RWPE2 (cell line): ENCODE results near the gene PITX3.

Experiments used
- ATAC-seq: fragments of 200-7000 bp; cut with Tn5 transposase; 3 replicates; pipeline ENCODE4 v1.9.1; 2021; ENCODE audit warnings: low read depth
- DNase-seq: peaks from one replicate; pipeline ENCODE4 v3.0.0-alpha.2; 2020; ENCODE audit warnings: low spot score
- H3K27ac ChIP-seq: fragments of 450-650 bp; 2 replicates; pipeline ENCODE4 v1.5.1; 2017; ENCODE audit warnings: mild to moderate bottlenecking; ENCODE audit not compliant: poor library complexity, severe bottlenecking
- H3K27me3 ChIP-seq: fragments of 250-450 bp; sonication (Bioruptor Pico); 2 replicates; pipeline ENCODE4 v1.5.1; 2021; ENCODE audit warnings: mild to moderate bottlenecking, moderate library complexity; ENCODE audit not compliant: insufficient read depth, poor library complexity, severe bottlenecking
- H3K36me3 ChIP-seq: fragments of 250-450 bp; sonication (Bioruptor Pico); 2 replicates; pipeline ENCODE4 v1.5.1; 2020; ENCODE audit warnings: low read depth, mild to moderate bottlenecking, moderate library complexity
- H3K4me1 ChIP-seq: fragments of 250-450 bp; sonication (Bioruptor Pico); 2 replicates; pipeline ENCODE4 v1.5.1; 2021; ENCODE audit warnings: mild to moderate bottlenecking, moderate library complexity; ENCODE audit not compliant: insufficient read depth, poor library complexity, severe bottlenecking
- H3K4me3 ChIP-seq: fragments of 250-450 bp; sonication (Bioruptor Pico); 2 replicates; pipeline ENCODE4 v1.5.1; 2021; ENCODE audit warnings: mild to moderate bottlenecking, moderate library complexity; ENCODE audit not compliant: severe bottlenecking
- H3K9me3 ChIP-seq: fragments of 250-450 bp; sonication (Bioruptor Pico); 2 replicates; pipeline ENCODE4 v1.5.1; 2021; ENCODE audit warnings: mild to moderate bottlenecking, moderate library complexity; ENCODE audit not compliant: severe bottlenecking
- TF ChIP-seq, protein P1 (sequence below): fragments of 450-650 bp; IDR thresholded peaks from one replicate; pipeline ENCODE4 v1.5.1; 2017; ENCODE audit warnings: mild to moderate bottlenecking, moderate library complexity; ENCODE audit not compliant: poor library complexity, severe bottlenecking

The PITX3 gene

DNA sequence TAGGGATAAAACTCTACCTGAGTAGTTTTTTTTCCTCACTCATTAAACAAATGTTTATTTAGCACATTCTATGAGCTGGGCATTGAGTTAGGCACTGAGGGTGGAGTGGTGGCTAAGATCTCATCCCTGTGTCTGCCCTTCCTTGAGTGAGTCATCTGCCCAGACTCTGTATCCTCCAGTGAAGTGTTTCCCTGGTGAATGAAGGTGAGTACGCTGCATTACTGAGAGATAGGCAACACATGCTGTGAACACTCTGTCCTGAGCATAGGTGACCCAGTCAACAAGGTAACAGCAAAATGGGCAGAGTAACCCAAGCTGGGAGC is 5.8 kb downstream of the PITX3 start:
- H3K36me3 ChIP-seq: no peaks in the 10 kb centered on the region
- no peak overlapping the region for H3K27ac ChIP-seq
- H3K27me3 ChIP-seq: peaks cover 14% of the 10 kb centered on the region
- DNase-seq (no peak), ATAC-seq (peak; percentile 76)
- TF ChIP-seq, protein P1, sequence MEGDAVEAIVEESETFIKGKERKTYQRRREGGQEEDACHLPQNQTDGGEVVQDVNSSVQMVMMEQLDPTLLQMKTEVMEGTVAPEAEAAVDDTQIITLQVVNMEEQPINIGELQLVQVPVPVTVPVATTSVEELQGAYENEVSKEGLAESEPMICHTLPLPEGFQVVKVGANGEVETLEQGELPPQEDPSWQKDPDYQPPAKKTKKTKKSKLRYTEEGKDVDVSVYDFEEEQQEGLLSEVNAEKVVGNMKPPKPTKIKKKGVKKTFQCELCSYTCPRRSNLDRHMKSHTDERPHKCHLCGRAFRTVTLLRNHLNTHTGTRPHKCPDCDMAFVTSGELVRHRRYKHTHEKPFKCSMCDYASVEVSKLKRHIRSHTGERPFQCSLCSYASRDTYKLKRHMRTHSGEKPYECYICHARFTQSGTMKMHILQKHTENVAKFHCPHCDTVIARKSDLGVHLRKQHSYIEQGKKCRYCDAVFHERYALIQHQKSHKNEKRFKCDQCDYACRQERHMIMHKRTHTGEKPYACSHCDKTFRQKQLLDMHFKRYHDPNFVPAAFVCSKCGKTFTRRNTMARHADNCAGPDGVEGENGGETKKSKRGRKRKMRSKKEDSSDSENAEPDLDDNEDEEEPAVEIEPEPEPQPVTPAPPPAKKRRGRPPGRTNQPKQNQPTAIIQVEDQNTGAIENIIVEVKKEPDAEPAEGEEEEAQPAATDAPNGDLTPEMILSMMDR: no peak
- H3K4me1 ChIP-seq: peaks cover 5% of the 10 kb centered on the region
- no peaks in the 10 kb centered on the region for H3K9me3 ChIP-seq
- H3K4me3 ChIP-seq: no peak overlapping the region

GRCh38 chr10:102234888-102235597 is 6.3 kb downstream of the PITX3 start:
- no peak for DNase-seq
- no peak for ATAC-seq
- Histone ChIP-seq H3K27ac (no peak overlapping the region), H3K36me3 (no peaks in the 10 kb centered on the region), H3K27me3 (peaks cover 15% of the 10 kb centered on the region), H3K4me3 (no peak overlapping the region), H3K9me3 (no peaks in the 10 kb centered on the region), H3K4me1 (peaks cover 5% of the 10 kb centered on the region)
- TF ChIP-seq, protein P1: no peak

DNA sequence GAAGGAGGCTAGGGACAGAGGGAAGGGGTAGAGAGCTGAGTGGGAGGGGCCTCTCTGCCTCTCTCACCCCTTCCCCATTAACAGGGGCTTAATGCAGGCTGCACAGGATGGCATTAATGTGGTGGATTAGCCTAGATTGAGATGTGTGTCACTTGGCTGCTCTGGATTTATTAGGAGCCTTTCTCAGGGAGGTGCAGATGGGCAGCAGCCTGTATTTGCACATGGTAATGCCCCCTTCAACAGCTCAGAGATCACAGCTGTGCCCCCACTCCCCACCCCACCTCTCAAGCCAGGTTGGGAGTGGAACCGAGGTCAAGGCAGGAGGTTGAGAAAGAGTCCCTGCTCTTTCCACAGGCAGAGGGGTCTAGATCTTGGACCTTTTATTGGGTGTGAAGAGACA is 7.3 kb downstream of the PITX3 start:
- no peak for DNase-seq
- ATAC-seq: no peak
- Histone ChIP-seq H3K4me1 (peaks cover 5% of the 10 kb centered on the region), H3K4me3 (no peak overlapping the region), H3K9me3 (no peaks in the 10 kb centered on the region), H3K27me3 (peaks cover 15% of the 10 kb centered on the region), H3K27ac (no peak overlapping the region), H3K36me3 (no peaks in the 10 kb centered on the region)
- TF ChIP-seq, protein P1: no peak

DNA sequence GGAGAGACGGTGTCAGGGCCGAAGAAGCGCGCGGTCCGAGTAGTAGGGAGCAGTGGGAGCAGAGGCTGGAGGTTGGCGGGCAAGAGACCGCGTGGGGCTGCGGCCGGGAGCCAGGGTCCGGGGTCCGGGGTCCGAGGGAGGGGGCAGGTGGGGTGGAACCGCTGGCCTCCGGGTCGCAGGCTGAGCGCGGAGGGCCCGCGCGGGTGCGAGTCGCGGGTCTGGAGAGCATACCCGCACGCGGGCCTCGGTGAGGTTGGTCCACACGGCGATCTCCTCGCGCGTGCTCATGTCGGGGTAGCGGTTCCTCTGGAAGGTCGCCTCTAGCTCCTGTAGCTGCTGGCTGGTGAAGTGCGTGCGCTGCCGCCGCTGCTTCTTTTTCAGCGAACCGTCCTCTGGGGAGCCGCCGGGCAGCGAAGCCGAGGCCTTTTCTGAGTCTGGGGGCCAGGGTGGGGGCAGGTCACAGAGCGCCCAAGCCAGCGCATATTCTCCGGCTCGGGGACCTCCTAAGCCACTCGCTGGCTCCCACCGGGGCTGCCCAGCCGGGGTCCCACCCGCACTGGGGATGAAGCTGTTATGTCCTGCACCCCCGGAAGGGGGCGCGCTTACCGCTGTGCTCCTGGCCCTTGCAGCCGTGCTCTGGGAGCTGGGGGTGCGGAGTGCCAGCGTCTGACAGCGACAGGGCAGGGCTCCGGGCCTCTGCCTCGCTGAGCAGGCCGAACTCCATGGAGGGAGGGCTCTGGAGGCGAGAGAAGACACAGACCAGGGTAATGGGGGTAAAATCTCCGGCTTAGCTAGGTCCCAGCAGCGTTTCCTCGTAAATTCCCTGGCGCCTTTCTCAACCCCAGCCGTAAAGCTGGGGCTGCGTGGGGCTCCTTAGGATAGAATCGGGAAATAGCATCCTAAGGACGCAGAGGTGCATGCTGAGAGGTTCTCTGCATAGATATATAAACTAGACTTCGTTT is 9.7 kb downstream of the PITX3 start:
- Histone ChIP-seq H3K4me3 (peak overlapping the region; percentile 34), H3K4me1 (peaks cover 8% of the 10 kb centered on the region), H3K27ac (no peak overlapping the region), H3K9me3 (no peaks in the 10 kb centered on the region), H3K27me3 (peaks cover 15% of the 10 kb centered on the region), H3K36me3 (no peaks in the 10 kb centered on the region)
- TF ChIP-seq, protein P1: peak; percentile 79
- ATAC-seq: 0 out of 3 replicates have a peak, but pooled peaks have one; percentile 15
- DNase-seq: no peak
